Uterus (tissue), 2 donors: ENCODE measurements around the gene TBC1D14.

Source experiments
- POLR2A ChIP-seq, 2 donors: fragments of 450-650 bp; IDR thresholded peaks; one replicate each; pipeline ENCODE4 v1.6.1; 2016; ENCODE audit warnings: antibody characterized with exemption in 2 of 2, mild to moderate bottlenecking in 1 of 2, moderate library complexity in 1 of 2
- TF ChIP-seq, protein P1 (sequence below), 4 experiments: fragments of 200-600 bp in 2 of 4; fragments of 450-650 bp in 2 of 4; sonication (generic) in 2 of 4; IDR thresholded peaks; one replicate each; pipeline ENCODE4 v1.5.1; 2016 to 2019; ENCODE audit warnings: antibody characterized with exemption in 4 of 4, mild to moderate bottlenecking in 2 of 4, moderate library complexity in 1 of 4

DNA sequence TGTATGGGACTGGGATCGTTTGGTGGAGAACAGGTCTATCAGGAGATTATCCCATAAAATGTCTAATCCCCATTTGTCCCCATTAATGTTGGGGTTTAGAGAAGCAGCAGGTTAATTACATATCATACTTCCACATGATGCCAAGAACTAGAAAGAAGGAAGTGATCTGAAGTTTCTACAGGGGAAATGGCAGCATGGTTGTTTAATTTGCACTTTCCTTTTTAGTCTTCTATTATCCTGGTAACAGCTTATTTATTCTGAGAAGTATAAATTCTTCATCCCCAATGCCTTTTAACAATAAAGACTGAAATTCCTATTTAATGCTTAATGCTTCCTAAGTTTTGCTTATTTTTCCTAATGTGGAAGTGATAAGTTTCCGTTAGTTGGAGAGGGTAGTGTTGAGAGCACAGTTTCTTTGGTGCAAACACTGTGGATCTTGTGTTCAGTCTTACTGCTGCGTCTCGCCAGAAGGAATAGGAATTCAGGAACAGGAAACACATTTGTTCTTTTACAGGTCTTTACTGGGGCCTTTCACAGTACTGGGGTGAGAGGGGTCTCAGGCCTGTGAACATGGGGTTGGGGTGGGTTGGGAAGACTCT lies 74.0 kb downstream of the TBC1D14 start:
- TF ChIP-seq, protein P1, sequence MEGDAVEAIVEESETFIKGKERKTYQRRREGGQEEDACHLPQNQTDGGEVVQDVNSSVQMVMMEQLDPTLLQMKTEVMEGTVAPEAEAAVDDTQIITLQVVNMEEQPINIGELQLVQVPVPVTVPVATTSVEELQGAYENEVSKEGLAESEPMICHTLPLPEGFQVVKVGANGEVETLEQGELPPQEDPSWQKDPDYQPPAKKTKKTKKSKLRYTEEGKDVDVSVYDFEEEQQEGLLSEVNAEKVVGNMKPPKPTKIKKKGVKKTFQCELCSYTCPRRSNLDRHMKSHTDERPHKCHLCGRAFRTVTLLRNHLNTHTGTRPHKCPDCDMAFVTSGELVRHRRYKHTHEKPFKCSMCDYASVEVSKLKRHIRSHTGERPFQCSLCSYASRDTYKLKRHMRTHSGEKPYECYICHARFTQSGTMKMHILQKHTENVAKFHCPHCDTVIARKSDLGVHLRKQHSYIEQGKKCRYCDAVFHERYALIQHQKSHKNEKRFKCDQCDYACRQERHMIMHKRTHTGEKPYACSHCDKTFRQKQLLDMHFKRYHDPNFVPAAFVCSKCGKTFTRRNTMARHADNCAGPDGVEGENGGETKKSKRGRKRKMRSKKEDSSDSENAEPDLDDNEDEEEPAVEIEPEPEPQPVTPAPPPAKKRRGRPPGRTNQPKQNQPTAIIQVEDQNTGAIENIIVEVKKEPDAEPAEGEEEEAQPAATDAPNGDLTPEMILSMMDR (IDR thresholded peaks at IDR 0.05) = no peak
- TF ChIP-seq POLR2A (IDR thresholded peaks at IDR 0.05) = no peak
